ENCODE measurements around the gene SDS.

SDS gene

DNA sequence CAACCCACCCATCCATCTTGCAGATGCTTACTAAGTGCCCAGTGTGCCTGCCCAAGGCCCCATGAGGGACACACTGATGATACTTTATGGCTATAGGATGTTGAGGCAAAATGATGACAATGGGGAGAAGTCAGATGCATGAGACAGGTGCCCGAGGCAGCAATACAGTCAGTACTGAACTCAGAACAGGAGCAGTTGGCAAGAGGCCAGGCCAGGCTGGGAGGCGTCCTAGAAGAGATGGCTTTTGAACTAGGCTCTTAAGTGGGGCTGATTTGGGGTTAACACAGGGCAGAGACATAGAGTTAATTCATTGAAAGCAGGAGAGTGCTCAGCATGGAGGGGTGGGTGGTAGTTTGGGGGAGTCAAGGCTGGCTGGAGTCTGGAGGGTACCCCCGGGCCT, 29.7 kb downstream of the SDS start:
- no peaks in the 10 kb centered on the region for H3K9me2 ChIP-seq (ENCODE audit: low read depth, low read length)
- no peak overlapping the region for H2AFZ ChIP-seq (ENCODE audit: low read length)
- H3K4me3 ChIP-seq (ENCODE audit: low read depth, low read length, poor library complexity, severe bottlenecking): no peak overlapping the region
- H3K36me3 ChIP-seq (ENCODE audit: insufficient read depth, low read length): peaks cover 20% of the 10 kb centered on the region
- H3K79me2 ChIP-seq (ENCODE audit: insufficient read depth, low read length): no peaks in the 10 kb centered on the region
- H4K20me1 ChIP-seq (ENCODE audit: insufficient read depth, low read length): no peaks in the 10 kb centered on the region
- H3K9me3 ChIP-seq (ENCODE audit: low read length): no peaks in the 10 kb centered on the region
- no peak overlapping the region for H3K9ac ChIP-seq (ENCODE audit: low read length)
- H3K4me1 ChIP-seq (ENCODE audit: insufficient read depth, low read length, severe bottlenecking): no peaks in the 10 kb centered on the region
- no peak overlapping the region for H3K4me2 ChIP-seq (ENCODE audit: low read length)
- no peaks in the 10 kb centered on the region for H3K27me3 ChIP-seq (ENCODE audit: insufficient read depth, low read length)
- H3F3A ChIP-seq (ENCODE audit: insufficient read depth, low read length): no peaks in the 10 kb centered on the region
- H3K27ac ChIP-seq (ENCODE audit: low read depth, low read length, poor library complexity, severe bottlenecking): no peak overlapping the region
- TF ChIP-seq EZH2 (IDR thresholded peaks at IDR 0.05; ENCODE audit: borderline replicate concordance, low read length): no peak
- no peak for TF ChIP-seq CTCF (IDR thresholded peaks at IDR 0.05; ENCODE audit: low read length)

- H3K36me3 ChIP-seq (ENCODE audit: insufficient read depth, low read length): peaks cover 20% of the 10 kb centered on the region
- no peaks in the 10 kb centered on the region for H4K20me1 ChIP-seq (ENCODE audit: insufficient read depth, low read length)
- H3K79me2 ChIP-seq (ENCODE audit: insufficient read depth, low read length): no peaks in the 10 kb centered on the region
- H3K9me2 ChIP-seq (ENCODE audit: low read depth, low read length): no peaks in the 10 kb centered on the region
- no peaks in the 10 kb centered on the region for H3K4me1 ChIP-seq (ENCODE audit: insufficient read depth, low read length, severe bottlenecking)
- TF ChIP-seq CTCF (IDR thresholded peaks at IDR 0.05; ENCODE audit: low read length) (no peak), EZH2 (IDR thresholded peaks at IDR 0.05; ENCODE audit: borderline replicate concordance, low read length) (no peak)
- no peak overlapping the region for H3K4me3 ChIP-seq (ENCODE audit: low read depth, low read length, poor library complexity, severe bottlenecking)
- no peaks in the 10 kb centered on the region for H3K27me3 ChIP-seq (ENCODE audit: insufficient read depth, low read length)
- H3K9ac ChIP-seq (ENCODE audit: low read length): no peak overlapping the region
- no peaks in the 10 kb centered on the region for H3K9me3 ChIP-seq (ENCODE audit: low read length)
- no peaks in the 10 kb centered on the region for H3F3A ChIP-seq (ENCODE audit: insufficient read depth, low read length)
- no peak overlapping the region for H3K27ac ChIP-seq (ENCODE audit: low read depth, low read length, poor library complexity, severe bottlenecking)
- H2AFZ ChIP-seq (ENCODE audit: low read length): no peak overlapping the region
- no peak overlapping the region for H3K4me2 ChIP-seq (ENCODE audit: low read length)
Observed at GRCh38 chr12:113373440-113373839, 30.2 kb downstream of the SDS start.

DNA sequence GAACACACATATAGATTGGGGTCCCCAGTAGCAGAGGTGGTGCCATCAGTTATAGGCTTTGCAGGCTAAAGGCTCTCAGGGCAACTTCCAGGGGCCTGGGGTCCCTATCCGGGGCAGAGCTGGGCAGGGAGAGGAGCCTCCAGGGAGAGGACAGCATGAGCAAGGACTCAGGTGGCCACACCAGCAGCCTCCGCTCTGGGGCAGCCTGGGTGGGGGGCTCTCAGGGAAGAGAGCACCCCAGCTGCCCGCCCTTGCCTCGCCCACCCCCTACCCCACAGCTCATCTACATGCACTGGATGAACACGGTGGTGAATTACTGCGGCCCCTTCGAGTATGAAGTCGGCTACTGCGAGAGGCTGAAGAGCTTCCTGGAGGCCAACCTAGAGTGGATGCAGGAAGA, 31.3 kb downstream of the SDS start:
- H2AFZ ChIP-seq (ENCODE audit: low read length): no peak overlapping the region
- no peaks in the 10 kb centered on the region for H3F3A ChIP-seq (ENCODE audit: insufficient read depth, low read length)
- no peak overlapping the region for H3K9ac ChIP-seq (ENCODE audit: low read length)
- TF ChIP-seq CTCF (IDR thresholded peaks at IDR 0.05; ENCODE audit: low read length): no peak
- no peak for TF ChIP-seq EZH2 (IDR thresholded peaks at IDR 0.05; ENCODE audit: borderline replicate concordance, low read length)
- H3K4me2 ChIP-seq (ENCODE audit: low read length): no peak overlapping the region
- peaks cover 20% of the 10 kb centered on the region for H3K36me3 ChIP-seq (ENCODE audit: insufficient read depth, low read length)
- no peak overlapping the region for H3K27ac ChIP-seq (ENCODE audit: low read depth, low read length, poor library complexity, severe bottlenecking)
- H3K4me3 ChIP-seq (ENCODE audit: low read depth, low read length, poor library complexity, severe bottlenecking): no peak overlapping the region
- H3K9me3 ChIP-seq (ENCODE audit: low read length): no peaks in the 10 kb centered on the region
- H4K20me1 ChIP-seq (ENCODE audit: insufficient read depth, low read length): no peaks in the 10 kb centered on the region
- H3K27me3 ChIP-seq (ENCODE audit: insufficient read depth, low read length): no peaks in the 10 kb centered on the region
- H3K9me2 ChIP-seq (ENCODE audit: low read depth, low read length): no peaks in the 10 kb centered on the region
- H3K79me2 ChIP-seq (ENCODE audit: insufficient read depth, low read length): no peaks in the 10 kb centered on the region
- no peaks in the 10 kb centered on the region for H3K4me1 ChIP-seq (ENCODE audit: insufficient read depth, low read length, severe bottlenecking)
